Left ventricle myocardium inferior (tissue), 1 donor: ENCODE results near the gene MINK1. TPM values are rescaled to one million over a fixed set of nuclear protein-coding genes. Genes with fewer than 3 reads are reported as not detected.
"Not testable (repeated sequence)": the region's sequence is repeated elsewhere in the genome, so short reads cannot be mapped to it uniquely, and the experiment has no call there.

Source experiments
- DNase-seq: peaks from one replicate; pipeline ENCODE4 v3.0.0-alpha.2; 2020
- H3K27ac ChIP-seq: fragments of 200-600 bp; replicated peaks from 2 replicates; pipeline ENCODE4 v1.8.0; 2021
- H3K27me3 ChIP-seq: fragments of 200-600 bp; 2 replicates; pipeline ENCODE4 v1.8.0; 2021; ENCODE audit warnings: low read depth
- H3K36me3 ChIP-seq: fragments of 200-600 bp; 2 replicates; pipeline ENCODE4 v1.8.0; 2021
- H3K4me1 ChIP-seq: fragments of 200-600 bp; 2 replicates; pipeline ENCODE4 v1.8.0; 2021
- H3K4me3 ChIP-seq: fragments of 200-600 bp; 2 replicates; pipeline ENCODE4 v1.8.0; 2021; ENCODE audit warnings: mild to moderate bottlenecking, moderate library complexity
- H3K9me3 ChIP-seq: fragments of 200-600 bp; replicated peaks from 2 replicates; pipeline ENCODE4 v1.8.0; 2021
- CTCF ChIP-seq: fragments of 200-600 bp; IDR thresholded peaks from 2 replicates; pipeline ENCODE4 v1.8.0; 2021; ENCODE audit warnings: antibody characterized with exemption, mild to moderate bottlenecking, borderline replicate concordance
- intact Hi-C: fragments of 100-400 bp; cut with micrococcal nuclease; formaldehyde crosslinking; loops from one replicate; pipeline ENCODE4 v1.11.0; 2022
- total RNA-seq: library from RNA; stranded (reverse); fragmentation: NEBNext Ultra II Directional; extraction: Animal tissue kit (Norgen Biotek cat#: 25700); gene quantifications from one replicate; pipeline ENCODE4 v1.2.1, GENCODE V29; 2021
- donor health status: DM: no; HTN: yes; CAD: no; lungs with severe emphysema.

The MINK1 gene
- total RNA-seq, 1 donor from 2014 or later: 50.9 TPM

- no peak for DNase-seq
- no peak overlapping the region for H3K4me3 ChIP-seq
- peaks cover 66% of the 10 kb centered on the region for H3K4me1 ChIP-seq
- intact Hi-C loops: no loop called here
- H3K9me3 ChIP-seq: no peaks in the 10 kb centered on the region
- no peaks in the 10 kb centered on the region for H3K27me3 ChIP-seq
- no peak for TF ChIP-seq CTCF
- H3K27ac ChIP-seq: peak overlapping the region; percentile 89
- peaks cover 11% of the 10 kb centered on the region for H3K36me3 ChIP-seq
Measured at GRCh38 chr17:4856271-4856936, 23.3 kb downstream of the MINK1 start.

GRCh38 chr17:4856937-4857314 lies 23.8 kb downstream of the MINK1 start:
- DNase-seq: no peak
- no peak for TF ChIP-seq CTCF
- intact Hi-C loops: no loop called here

GRCh38 chr17:4857347-4857746 lies 24.2 kb downstream of the MINK1 start:
- Histone ChIP-seq H3K4me1 (peaks cover 58% of the 10 kb centered on the region), H3K27ac (peak overlapping the region; percentile 89)

More at GRCh38 chr17:4856937-4857314, 23.8 kb downstream of the MINK1 start:
- Histone ChIP-seq H3K36me3 (peaks cover 11% of the 10 kb centered on the region), H3K4me3 (no peak overlapping the region), H3K9me3 (no peaks in the 10 kb centered on the region), H3K27me3 (no peaks in the 10 kb centered on the region), H3K4me1 (peaks cover 63% of the 10 kb centered on the region), H3K27ac (peak overlapping the region; percentile 89)

GRCh38 chr17:4858068-4858881 lies 25.1 kb downstream of the MINK1 start:
- H3K27me3 ChIP-seq: no peaks in the 10 kb centered on the region
- peak overlapping the region; percentile 40 for H3K4me3 ChIP-seq
- H3K4me1 ChIP-seq: peaks cover 61% of the 10 kb centered on the region
- no peaks in the 10 kb centered on the region for H3K9me3 ChIP-seq
- TF ChIP-seq CTCF: no peak
- no peak for DNase-seq
- intact Hi-C loops: no loop called here
- H3K27ac ChIP-seq: peak overlapping the region; percentile 89
- H3K36me3 ChIP-seq: peaks cover 11% of the 10 kb centered on the region

More at GRCh38 chr17:4857347-4857746, 24.2 kb downstream of the MINK1 start:
- H3K9me3 ChIP-seq, intact Hi-C loops, DNase-seq, H3K27me3 ChIP-seq, H3K4me3 ChIP-seq: not testable (repeated sequence)
- H3K36me3 ChIP-seq: peaks cover 11% of the 10 kb centered on the region

GRCh38 chr17:4858882-4859260 lies 25.7 kb downstream of the MINK1 start:
- intact Hi-C loops: no loop called here
- H3K4me3 ChIP-seq: peak overlapping the region; percentile 40

More at GRCh38 chr17:4858882-4859260, 25.7 kb downstream of the MINK1 start:
- no peaks in the 10 kb centered on the region for H3K9me3 ChIP-seq
- peaks cover 63% of the 10 kb centered on the region for H3K4me1 ChIP-seq
- H3K36me3 ChIP-seq: peaks cover 9% of the 10 kb centered on the region
- H3K27ac ChIP-seq: peak overlapping the region; percentile 89
- no peak for TF ChIP-seq CTCF
- H3K27me3 ChIP-seq: no peaks in the 10 kb centered on the region
- peak; percentile 63 for DNase-seq
